Measurements from ENCODE around the gene SWSAP1. TPM values are rescaled to one million over a fixed set of nuclear protein-coding genes. Genes with fewer than 3 reads are reported as not detected.
"Not testable (repeated sequence)": the region's sequence is repeated elsewhere in the genome, so short reads cannot be mapped to it uniquely, and the experiment has no call there.

Gene SWSAP1
- total RNA-seq, 1 donor from 2014 or later, result 2.7 TPM

DNA sequence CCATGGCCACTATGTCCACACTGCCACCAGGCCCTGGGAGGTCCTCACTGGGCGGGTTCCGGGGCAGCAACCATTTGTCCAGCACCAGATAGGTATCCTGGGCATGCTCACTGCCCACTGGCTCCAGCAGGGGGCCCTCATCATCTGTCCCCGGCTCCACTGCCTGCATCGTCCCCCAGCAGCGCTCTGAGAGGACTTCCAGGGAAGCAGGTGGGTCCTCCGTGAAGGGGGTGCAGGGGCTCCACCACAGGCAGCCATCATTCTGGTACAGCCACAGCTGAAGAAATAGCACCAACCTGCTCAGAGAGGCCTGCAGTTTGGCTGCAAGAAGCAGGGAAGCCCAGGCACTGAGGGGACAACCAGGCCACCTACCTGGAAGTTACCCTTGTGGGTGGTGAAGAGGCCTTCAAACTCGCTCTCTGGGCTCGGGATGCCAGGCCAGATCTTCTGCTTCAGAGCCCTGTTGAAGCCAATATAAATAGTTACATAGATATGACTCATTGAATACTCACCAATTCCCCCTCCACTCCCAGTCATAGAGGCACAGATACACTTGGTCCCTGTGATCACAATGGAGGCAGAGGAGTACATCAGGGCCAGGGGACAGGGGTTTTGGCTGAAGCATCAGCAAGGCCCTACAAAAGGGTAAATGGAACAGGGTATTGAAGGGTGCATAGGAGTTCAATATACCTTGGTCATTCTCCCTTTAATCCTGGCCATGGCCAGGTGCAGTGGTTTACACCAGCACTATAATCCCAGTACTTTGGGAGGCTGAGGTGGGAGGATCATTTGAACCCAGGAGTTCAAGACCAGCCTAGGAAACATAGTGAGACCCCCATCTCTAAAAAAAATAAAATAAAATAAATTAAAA is 4.1 kb downstream of the SWSAP1 start:
- peaks cover 22% of the 10 kb centered on the region for H3K27me3 Mint-ChIP-seq (ENCODE audit: low read depth)
- peak in 1 of 2 experiments; percentile 65 for DNase-seq (ENCODE audit: low spot score in 2 of 2, unreplicated experiment in 2 of 2)
- H3K36me3 Mint-ChIP-seq, result no peaks in the 10 kb centered on the region
- peak overlapping the region; percentile 24 for H3K27ac Mint-ChIP-seq
- TF ChIP-seq, protein P1, sequence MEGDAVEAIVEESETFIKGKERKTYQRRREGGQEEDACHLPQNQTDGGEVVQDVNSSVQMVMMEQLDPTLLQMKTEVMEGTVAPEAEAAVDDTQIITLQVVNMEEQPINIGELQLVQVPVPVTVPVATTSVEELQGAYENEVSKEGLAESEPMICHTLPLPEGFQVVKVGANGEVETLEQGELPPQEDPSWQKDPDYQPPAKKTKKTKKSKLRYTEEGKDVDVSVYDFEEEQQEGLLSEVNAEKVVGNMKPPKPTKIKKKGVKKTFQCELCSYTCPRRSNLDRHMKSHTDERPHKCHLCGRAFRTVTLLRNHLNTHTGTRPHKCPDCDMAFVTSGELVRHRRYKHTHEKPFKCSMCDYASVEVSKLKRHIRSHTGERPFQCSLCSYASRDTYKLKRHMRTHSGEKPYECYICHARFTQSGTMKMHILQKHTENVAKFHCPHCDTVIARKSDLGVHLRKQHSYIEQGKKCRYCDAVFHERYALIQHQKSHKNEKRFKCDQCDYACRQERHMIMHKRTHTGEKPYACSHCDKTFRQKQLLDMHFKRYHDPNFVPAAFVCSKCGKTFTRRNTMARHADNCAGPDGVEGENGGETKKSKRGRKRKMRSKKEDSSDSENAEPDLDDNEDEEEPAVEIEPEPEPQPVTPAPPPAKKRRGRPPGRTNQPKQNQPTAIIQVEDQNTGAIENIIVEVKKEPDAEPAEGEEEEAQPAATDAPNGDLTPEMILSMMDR (IDR thresholded peaks at IDR 0.05; ENCODE audit: unreplicated experiment), result peak; percentile 61
- H3K4me3 Mint-ChIP-seq, result no peak overlapping the region
- no peaks in the 10 kb centered on the region for H3K9me3 Mint-ChIP-seq
- H3K4me1 Mint-ChIP-seq, result peaks cover 20% of the 10 kb centered on the region

DNA sequence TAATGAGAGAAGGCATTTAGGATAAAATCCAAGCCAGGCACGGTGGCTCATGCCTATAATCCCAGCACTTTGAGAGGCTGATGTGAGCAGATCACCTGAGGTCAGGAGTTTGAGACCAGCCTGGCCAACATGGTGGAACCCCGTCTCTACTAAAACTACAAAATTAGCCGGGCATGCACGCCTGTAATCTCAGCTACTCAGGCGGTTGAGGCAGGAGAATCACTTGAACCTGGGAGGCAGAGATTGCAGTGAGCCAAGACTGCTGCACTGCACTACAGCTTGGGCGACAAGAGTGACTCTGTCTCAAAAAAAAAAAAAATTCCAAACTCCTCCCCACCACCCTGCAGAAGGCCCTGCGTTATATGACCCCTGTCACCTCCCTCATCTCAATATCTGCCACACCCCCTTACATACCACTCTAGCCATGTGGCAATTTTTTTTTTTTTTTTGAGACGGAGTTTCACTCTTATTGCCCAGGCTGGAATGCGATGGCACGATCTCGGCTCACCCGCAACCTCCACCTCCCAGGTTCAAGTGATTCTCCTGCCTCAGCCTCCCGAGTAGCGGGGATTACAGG is 4.9 kb downstream of the SWSAP1 start:
- not testable (repeated sequence) for H3K9me3 Mint-ChIP-seq; H3K4me3 Mint-ChIP-seq; H3K27ac Mint-ChIP-seq; DNase-seq (ENCODE audit: low spot score in 2 of 2, unreplicated experiment in 2 of 2); H3K36me3 Mint-ChIP-seq
- Mint-ChIP-seq H3K4me1 (peaks cover 20% of the 10 kb centered on the region), H3K27me3 (ENCODE audit: low read depth) (peaks cover 24% of the 10 kb centered on the region)

DNA sequence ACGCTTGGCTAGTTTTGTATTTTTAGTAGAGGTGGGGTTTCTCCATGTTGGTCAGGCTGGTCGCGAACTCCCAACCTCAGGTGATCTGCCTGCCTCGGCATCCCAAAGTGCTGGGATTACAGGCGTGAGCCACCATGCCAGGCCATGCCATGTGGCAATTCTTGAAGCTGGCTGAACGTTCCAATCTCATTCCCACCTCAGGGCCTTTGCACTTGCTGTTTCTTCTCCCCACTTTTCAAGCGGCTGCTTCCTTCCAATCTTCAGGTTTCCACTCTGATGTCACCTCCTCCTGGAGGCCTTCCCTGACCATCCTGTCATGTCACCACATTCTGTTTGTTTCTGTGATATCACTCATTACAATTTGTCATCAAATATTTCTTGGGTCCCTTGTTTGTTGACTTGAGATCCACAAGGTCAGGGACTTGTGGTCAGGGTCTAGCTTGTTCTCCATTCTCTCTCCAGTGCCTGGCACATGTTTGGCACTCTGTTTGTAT is 5.4 kb downstream of the SWSAP1 start:
- no peak for DNase-seq (ENCODE audit: low spot score in 2 of 2, unreplicated experiment in 2 of 2)
- peaks cover 20% of the 10 kb centered on the region for H3K4me1 Mint-ChIP-seq
- H3K27me3 Mint-ChIP-seq (ENCODE audit: low read depth), result peaks cover 25% of the 10 kb centered on the region
- H3K9me3 Mint-ChIP-seq, result no peaks in the 10 kb centered on the region
- no peaks in the 10 kb centered on the region for H3K36me3 Mint-ChIP-seq
- TF ChIP-seq, protein P1 (IDR thresholded peaks at IDR 0.05; ENCODE audit: unreplicated experiment), result no peak
- H3K4me3 Mint-ChIP-seq, result peak overlapping the region; percentile 84
- H3K27ac Mint-ChIP-seq, result no peak overlapping the region

DNA sequence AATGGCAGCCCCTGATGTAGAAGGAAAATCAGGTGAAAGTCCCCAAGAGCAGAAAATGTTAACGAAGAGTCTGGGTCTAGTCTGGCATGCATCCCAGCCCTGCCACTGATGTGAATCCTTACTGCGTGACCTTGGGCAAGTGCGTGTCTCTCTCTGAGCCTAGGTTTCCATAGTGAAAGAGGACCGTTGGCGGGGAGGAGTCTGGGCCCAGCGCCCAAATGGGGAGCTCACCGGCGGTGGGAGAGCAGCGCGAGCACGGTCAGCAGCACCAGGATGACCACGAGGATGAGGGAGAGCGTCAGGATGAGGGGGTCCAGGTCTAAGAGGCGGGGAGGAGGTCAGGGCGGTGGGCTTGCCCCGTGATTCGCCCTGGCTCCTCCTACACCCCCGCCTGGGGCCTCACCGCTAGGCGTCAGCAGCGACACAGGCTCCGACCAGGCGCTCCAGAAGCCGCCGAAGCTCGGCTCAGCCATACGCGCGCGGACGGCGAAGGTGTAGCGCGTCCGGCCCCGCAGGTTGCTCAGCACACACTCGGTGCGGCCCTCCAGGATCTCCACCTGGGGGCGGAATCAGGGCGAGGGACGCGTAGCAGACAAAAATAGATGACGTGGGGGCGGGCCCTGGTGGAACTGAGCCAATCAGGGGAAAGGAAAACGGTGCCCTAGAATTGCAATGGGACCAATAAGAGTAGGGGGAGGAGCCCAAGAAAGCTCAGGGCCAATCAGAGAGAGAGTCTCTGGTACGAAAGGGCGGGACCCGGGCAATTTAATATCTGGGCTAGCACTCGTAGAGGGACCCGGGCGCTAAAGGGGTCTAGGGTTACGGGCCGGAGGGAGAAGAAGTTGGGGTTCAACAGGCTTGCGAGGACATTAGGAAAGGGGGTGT is 6.4 kb downstream of the SWSAP1 start:
- H3K27ac Mint-ChIP-seq, result peak overlapping the region; percentile 98
- H3K4me1 Mint-ChIP-seq, result peaks cover 20% of the 10 kb centered on the region
- H3K36me3 Mint-ChIP-seq, result no peaks in the 10 kb centered on the region
- H3K27me3 Mint-ChIP-seq (ENCODE audit: low read depth), result peaks cover 25% of the 10 kb centered on the region
- DNase-seq (ENCODE audit: low spot score in 2 of 2, unreplicated experiment in 2 of 2), result peak; percentile 90 to 96
- peak overlapping the region; percentile 84 for H3K4me3 Mint-ChIP-seq
- no peaks in the 10 kb centered on the region for H3K9me3 Mint-ChIP-seq
- TF ChIP-seq, protein P1 (IDR thresholded peaks at IDR 0.05; ENCODE audit: unreplicated experiment), result peak; percentile 57

DNA sequence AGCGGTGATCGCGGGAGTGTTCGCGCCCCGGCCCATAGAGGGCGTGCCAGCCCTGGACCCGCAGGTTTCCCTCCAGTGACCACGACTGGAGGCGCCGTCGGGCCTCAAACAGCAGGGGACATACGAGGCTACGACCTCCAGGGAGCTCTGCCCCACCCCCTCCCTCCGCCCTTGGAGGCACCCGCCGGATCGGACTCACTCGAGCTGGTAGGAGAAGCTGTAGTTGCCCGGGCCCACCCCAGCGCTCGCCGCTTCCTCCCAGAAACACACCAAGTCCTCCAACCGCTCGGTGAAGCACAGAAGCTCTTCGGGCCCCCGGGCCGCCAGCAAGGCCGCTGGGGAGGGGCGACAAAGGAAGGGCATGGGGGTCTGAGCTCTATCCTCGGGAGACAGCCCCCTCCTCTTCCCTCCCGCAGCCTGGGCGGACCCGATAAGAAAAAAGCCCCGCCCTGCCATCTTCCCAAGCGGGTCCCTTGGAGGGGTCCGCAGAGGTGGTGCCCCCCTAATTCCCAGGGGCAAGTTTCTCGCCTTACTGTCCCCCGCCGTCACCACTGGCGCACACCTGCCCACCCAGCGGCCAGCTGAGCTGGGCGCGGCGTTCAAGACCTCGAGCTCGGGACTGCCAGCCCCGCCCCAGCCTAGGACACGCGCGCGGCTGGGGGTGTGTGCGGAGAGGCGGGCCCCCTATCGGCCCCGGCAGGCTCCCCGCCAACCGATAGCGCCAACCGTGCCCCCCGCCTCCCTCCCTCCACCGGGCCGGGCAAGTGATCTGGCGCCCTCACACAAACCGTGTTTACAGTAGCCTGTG is 8.6 kb downstream of the SWSAP1 start:
- no peaks in the 10 kb centered on the region for H3K36me3 Mint-ChIP-seq
- no peaks in the 10 kb centered on the region for H3K9me3 Mint-ChIP-seq
- peak overlapping the region; percentile 84 for H3K4me3 Mint-ChIP-seq
- TF ChIP-seq, protein P1 (IDR thresholded peaks at IDR 0.05; ENCODE audit: unreplicated experiment), result peak; percentile 85
- H3K27me3 Mint-ChIP-seq (ENCODE audit: low read depth), result peaks cover 25% of the 10 kb centered on the region
- H3K27ac Mint-ChIP-seq, result no peak overlapping the region
- DNase-seq (ENCODE audit: low spot score in 2 of 2, unreplicated experiment in 2 of 2), result no peak
- H3K4me1 Mint-ChIP-seq, result peaks cover 18% of the 10 kb centered on the region
